AG09309 (cell line): ENCODE results near the gene TBRG1.
A peak's percentile ranks its signal among the peaks of the same experiment; 100 is the strongest.

Experiments
- DNase-seq: peaks from one replicate; pipeline ENCODE4 v3.0.0-alpha.2; 2010; ENCODE audit warnings: low read depth
- H3K4me3 ChIP-seq: 2 replicates; pipeline ENCODE4 v1.5.1; 2011; ENCODE audit warnings: mild to moderate bottlenecking, low read depth, low read length, moderate library complexity; ENCODE audit not compliant: control insufficient read depth
- CTCF ChIP-seq: IDR thresholded peaks from 2 replicates; pipeline ENCODE4 v1.5.1; 2011; ENCODE audit warnings: mild to moderate bottlenecking, low read depth, low read length, inconsistent platforms; ENCODE audit not compliant: insufficient read depth, control insufficient read depth; ENCODE audit errors: missing control alignments

Gene TBRG1

GRCh38 chr11:124629961-124630360 lies 7.3 kb downstream of the TBRG1 start:
- TF ChIP-seq CTCF = no peak
- no peak for DNase-seq
- no peak overlapping the region for H3K4me3 ChIP-seq

- H3K4me3 ChIP-seq = no peak overlapping the region
- peak; percentile 43 for TF ChIP-seq CTCF
- DNase-seq = no peak
These were observed 10.7 kb downstream of the TBRG1 start for GRCh38 chr11:124633355-124633754.

GRCh38 chr11:124635932-124636331 lies 13.3 kb downstream of the TBRG1 start:
- no peak for TF ChIP-seq CTCF
- no peak for DNase-seq
- H3K4me3 ChIP-seq = no peak overlapping the region

GRCh38 chr11:124638500-124638899 lies 15.8 kb downstream of the TBRG1 start:
- no peak for TF ChIP-seq CTCF
- no peak overlapping the region for H3K4me3 ChIP-seq
- no peak for DNase-seq

- DNase-seq = no peak
- no peak overlapping the region for H3K4me3 ChIP-seq
- TF ChIP-seq CTCF = no peak
These were observed 16.5 kb downstream of the TBRG1 start for GRCh38 chr11:124639186-124639585.

GRCh38 chr11:124640666-124641065 lies 18.0 kb downstream of the TBRG1 start:
- no peak for TF ChIP-seq CTCF
- no peak overlapping the region for H3K4me3 ChIP-seq
- DNase-seq = no peak

- no peak for TF ChIP-seq CTCF
- no peak overlapping the region for H3K4me3 ChIP-seq
- no peak for DNase-seq
These were observed 20.0 kb downstream of the TBRG1 start for GRCh38 chr11:124642628-124643027.
